Lower leg skin (tissue), 3 donors: ENCODE measurements around the gene SUGP2.

ENCODE experiments used
- POLR2A ChIP-seq, 2 donors: fragments of 450-650 bp; IDR thresholded peaks; one replicate each; pipeline ENCODE4 v1.6.1; 2016 to 2017; ENCODE audit warnings: antibody characterized with exemption in 2 of 2, mild to moderate bottlenecking in 1 of 2, moderate library complexity in 1 of 2
- TF ChIP-seq, protein P1 (sequence below), 3 donors: fragments of 450-650 bp; IDR thresholded peaks; one replicate each; pipeline ENCODE4 v1.5.1; 2016; ENCODE audit warnings: antibody characterized with exemption in 3 of 3, mild to moderate bottlenecking in 3 of 3, moderate library complexity in 2 of 3

DNA sequence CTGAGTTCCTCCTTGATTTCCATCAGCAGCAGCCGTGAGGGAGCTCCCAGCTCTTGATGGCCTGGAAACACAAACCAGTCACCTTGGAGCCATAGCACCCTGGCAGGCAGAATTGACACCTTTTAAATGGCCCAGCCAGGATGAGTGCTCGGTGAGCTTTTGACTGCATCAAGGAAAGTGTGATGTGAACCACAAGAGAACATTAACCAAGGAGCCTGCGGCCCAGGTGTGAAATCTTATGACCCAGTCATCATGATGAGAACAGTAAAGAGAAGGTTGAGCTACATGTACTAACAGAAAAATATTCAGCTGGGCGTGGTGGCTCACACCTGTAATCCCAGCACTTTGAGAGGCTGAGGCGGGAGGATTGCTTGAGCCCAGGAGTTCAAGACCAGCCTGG, 22.8 kb downstream of the SUGP2 start:
- TF ChIP-seq, protein P1, sequence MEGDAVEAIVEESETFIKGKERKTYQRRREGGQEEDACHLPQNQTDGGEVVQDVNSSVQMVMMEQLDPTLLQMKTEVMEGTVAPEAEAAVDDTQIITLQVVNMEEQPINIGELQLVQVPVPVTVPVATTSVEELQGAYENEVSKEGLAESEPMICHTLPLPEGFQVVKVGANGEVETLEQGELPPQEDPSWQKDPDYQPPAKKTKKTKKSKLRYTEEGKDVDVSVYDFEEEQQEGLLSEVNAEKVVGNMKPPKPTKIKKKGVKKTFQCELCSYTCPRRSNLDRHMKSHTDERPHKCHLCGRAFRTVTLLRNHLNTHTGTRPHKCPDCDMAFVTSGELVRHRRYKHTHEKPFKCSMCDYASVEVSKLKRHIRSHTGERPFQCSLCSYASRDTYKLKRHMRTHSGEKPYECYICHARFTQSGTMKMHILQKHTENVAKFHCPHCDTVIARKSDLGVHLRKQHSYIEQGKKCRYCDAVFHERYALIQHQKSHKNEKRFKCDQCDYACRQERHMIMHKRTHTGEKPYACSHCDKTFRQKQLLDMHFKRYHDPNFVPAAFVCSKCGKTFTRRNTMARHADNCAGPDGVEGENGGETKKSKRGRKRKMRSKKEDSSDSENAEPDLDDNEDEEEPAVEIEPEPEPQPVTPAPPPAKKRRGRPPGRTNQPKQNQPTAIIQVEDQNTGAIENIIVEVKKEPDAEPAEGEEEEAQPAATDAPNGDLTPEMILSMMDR (IDR thresholded peaks at IDR 0.05): no peak
- no peak for TF ChIP-seq POLR2A (IDR thresholded peaks at IDR 0.05)
